Liver (tissue), 9 donors: Measurements from ENCODE around the gene DBNDD2. TPM values are rescaled to one million over a fixed set of nuclear protein-coding genes. Genes with fewer than 3 reads are reported as not detected.

ENCODE experiments used
- DNase-seq: peaks from one replicate; pipeline ENCODE4 v3.0.0-alpha.2; 2017; ENCODE audit warnings: low spot score
- H3K27ac ChIP-seq, 2 donors: one replicate each; pipeline ENCODE4 v1.7.0; 2013; ENCODE audit warnings: inconsistent platforms in 2 of 2, low read length in 2 of 2, control low read depth in 1 of 2, low read depth in 1 of 2, mild to moderate bottlenecking in 1 of 2
- H3K27me3 ChIP-seq, 4 donors: one replicate each; pipeline versions ENCODE4 v1.6.1 to v1.7.0; 2013; ENCODE audit warnings: low read length in 3 of 4, inconsistent platforms in 1 of 4, mild to moderate bottlenecking in 1 of 4, moderate library complexity in 1 of 4; ENCODE audit not compliant: control insufficient read depth in 4 of 4, insufficient read depth in 4 of 4
- H3K36me3 ChIP-seq, 4 donors: one replicate each; pipeline versions ENCODE4 v1.6.1 to v1.7.0; 2013; ENCODE audit warnings: low read length in 3 of 4, mild to moderate bottlenecking in 3 of 4, low read depth in 1 of 4, moderate library complexity in 1 of 4; ENCODE audit not compliant: control insufficient read depth in 4 of 4, insufficient read depth in 3 of 4
- H3K4me1 ChIP-seq, 4 donors: one replicate each; pipeline versions ENCODE4 v1.6.1 to v1.7.0; 2013; ENCODE audit warnings: low read length in 3 of 4, mild to moderate bottlenecking in 3 of 4, moderate library complexity in 1 of 4; ENCODE audit not compliant: control insufficient read depth in 4 of 4, insufficient read depth in 4 of 4
- H3K4me3 ChIP-seq, 3 donors: one replicate each; pipeline versions ENCODE4 v1.6.1 to v1.7.0; 2013; ENCODE audit warnings: low read length in 3 of 3, control low read depth in 1 of 3, low read depth in 1 of 3, mild to moderate bottlenecking in 1 of 3
- H3K9ac ChIP-seq, 2 donors: one replicate each; pipeline ENCODE4 v1.7.0; 2013; ENCODE audit warnings: low read length in 2 of 2, mild to moderate bottlenecking in 2 of 2, moderate library complexity in 2 of 2, control low read depth in 1 of 2, low read depth in 1 of 2
- H3K9me3 ChIP-seq, 4 donors: one replicate each; pipeline versions ENCODE4 v1.6.1 to v1.7.0; 2013; ENCODE audit warnings: low read length in 3 of 4; ENCODE audit not compliant: control insufficient read depth in 4 of 4
- EGR1 ChIP-seq, 2 donors: IDR thresholded peaks; 2 replicates each; pipeline ENCODE4 v1.6.1; 2016 to 2018; ENCODE audit warnings: antibody characterized with exemption in 2 of 2, low read depth in 2 of 2
- FOXA1 ChIP-seq: IDR thresholded peaks from 2 replicates; pipeline ENCODE4 v1.6.1; 2016; ENCODE audit warnings: antibody characterized with exemption
- FOXA2 ChIP-seq: IDR thresholded peaks from 2 replicates; pipeline ENCODE4 v1.6.1; 2016; ENCODE audit warnings: antibody characterized with exemption
- GABPA ChIP-seq, 2 donors: IDR thresholded peaks in 1 of 2; conservative IDR thresholded peaks in 1 of 2; 2 replicates each; pipeline ENCODE4 v1.6.1; 2016; ENCODE audit warnings: antibody characterized with exemption in 2 of 2, mild to moderate bottlenecking in 1 of 2, moderate library complexity in 1 of 2
- HNF4A ChIP-seq, 2 donors: conservative IDR thresholded peaks; 2 replicates each; pipeline ENCODE4 v1.6.1; 2016; ENCODE audit warnings: antibody characterized with exemption in 2 of 2, mild to moderate bottlenecking in 2 of 2
- HNF4G ChIP-seq: IDR thresholded peaks from 2 replicates; pipeline ENCODE4 v1.6.1; 2016; ENCODE audit warnings: antibody characterized with exemption
- JUND ChIP-seq, 2 donors: IDR thresholded peaks; 2 replicates each; pipeline ENCODE4 v1.6.1; 2016; ENCODE audit warnings: antibody characterized with exemption in 2 of 2
- NR2F2 ChIP-seq: IDR thresholded peaks from 2 replicates; pipeline ENCODE4 v1.6.1; 2016; ENCODE audit warnings: antibody characterized with exemption
- RAD21 ChIP-seq, 2 donors: IDR thresholded peaks; 2 replicates each; pipeline ENCODE4 v1.6.1; 2016; ENCODE audit warnings: antibody characterized with exemption in 2 of 2, mild to moderate bottlenecking in 2 of 2
- RXRA ChIP-seq, 2 donors: IDR thresholded peaks; 2 replicates each; pipeline ENCODE4 v1.6.1; 2017 to 2018; ENCODE audit warnings: antibody characterized with exemption in 2 of 2, mild to moderate bottlenecking in 1 of 2
- SP1 ChIP-seq: IDR thresholded peaks from 2 replicates; pipeline ENCODE4 v1.6.1; 2018; ENCODE audit warnings: antibody characterized with exemption, mild to moderate bottlenecking
- TAF1 ChIP-seq: conservative IDR thresholded peaks from 2 replicates; pipeline ENCODE4 v1.6.1; 2016; ENCODE audit warnings: antibody characterized with exemption, mild to moderate bottlenecking
- YY1 ChIP-seq: IDR thresholded peaks from 2 replicates; pipeline ENCODE4 v1.6.1; 2016; ENCODE audit warnings: antibody characterized with exemption, mild to moderate bottlenecking
- WGBS: extraction: QIAGEN DNeasy Blood & Tissue Kit; methylation state at CpG from one replicate; pipeline ENCODE4 v1.1.7; 2013; 5-methylcytosine and 5-hydroxymethylcytosine counted together
- polyA plus RNA-seq, 2 donors: library from polyadenylated mRNA; stranded (reverse) in 1 of 2; unstranded in 1 of 2; fragments of 200-250 nt in 1 of 2; fragments of >200 nt in 1 of 2; fragmentation: Nextera tagmentation in 1 of 2; extraction: Ambion mirVana in 1 of 2; gene quantifications; one replicate each; pipeline versions ENCODE4 v1.2.1 to v1.2.3, GENCODE V29; 2013 to 2015
- total RNA-seq, 2 donors: library from RNA; depleted of rRNA; stranded (reverse); fragments of >200 nt; gene quantifications; one replicate each; pipeline ENCODE4 v1.2.3, GENCODE V29; 2014
- TF ChIP-seq, protein P1 (sequence below): IDR thresholded peaks from 2 replicates; pipeline ENCODE4 v1.6.1; 2016; ENCODE audit warnings: antibody characterized with exemption, mild to moderate bottlenecking
- TF ChIP-seq, protein P2 (sequence below): fragments of 150-350 bp; IDR thresholded peaks from 2 replicates; pipeline ENCODE4 v1.5.1; 2017; ENCODE audit warnings: improper control_type of control experiment, low read depth, low read length; ENCODE audit not compliant: missing input control
- TF ChIP-seq, protein P3 (sequence below): IDR thresholded peaks from 2 replicates; pipeline ENCODE4 v1.6.1; 2016; ENCODE audit warnings: antibody characterized with exemption
- TF ChIP-seq, protein P4 (sequence below): IDR thresholded peaks from 2 replicates; pipeline ENCODE4 v1.6.1; 2016; ENCODE audit warnings: antibody characterized with exemption
- TF ChIP-seq, protein P5 (sequence below): IDR thresholded peaks from 2 replicates; pipeline ENCODE4 v1.6.1; 2016; ENCODE audit warnings: antibody characterized with exemption
- donor health status: healthy.
- donor health status: healthy.
- donor health status: healthy.
- donor health status: healthy.
- donor health status: healthy.

The DBNDD2 gene
- total and polyA plus RNA-seq, 4 donors = 2.1 to 4.6 (median 2.7) TPM

DNA sequence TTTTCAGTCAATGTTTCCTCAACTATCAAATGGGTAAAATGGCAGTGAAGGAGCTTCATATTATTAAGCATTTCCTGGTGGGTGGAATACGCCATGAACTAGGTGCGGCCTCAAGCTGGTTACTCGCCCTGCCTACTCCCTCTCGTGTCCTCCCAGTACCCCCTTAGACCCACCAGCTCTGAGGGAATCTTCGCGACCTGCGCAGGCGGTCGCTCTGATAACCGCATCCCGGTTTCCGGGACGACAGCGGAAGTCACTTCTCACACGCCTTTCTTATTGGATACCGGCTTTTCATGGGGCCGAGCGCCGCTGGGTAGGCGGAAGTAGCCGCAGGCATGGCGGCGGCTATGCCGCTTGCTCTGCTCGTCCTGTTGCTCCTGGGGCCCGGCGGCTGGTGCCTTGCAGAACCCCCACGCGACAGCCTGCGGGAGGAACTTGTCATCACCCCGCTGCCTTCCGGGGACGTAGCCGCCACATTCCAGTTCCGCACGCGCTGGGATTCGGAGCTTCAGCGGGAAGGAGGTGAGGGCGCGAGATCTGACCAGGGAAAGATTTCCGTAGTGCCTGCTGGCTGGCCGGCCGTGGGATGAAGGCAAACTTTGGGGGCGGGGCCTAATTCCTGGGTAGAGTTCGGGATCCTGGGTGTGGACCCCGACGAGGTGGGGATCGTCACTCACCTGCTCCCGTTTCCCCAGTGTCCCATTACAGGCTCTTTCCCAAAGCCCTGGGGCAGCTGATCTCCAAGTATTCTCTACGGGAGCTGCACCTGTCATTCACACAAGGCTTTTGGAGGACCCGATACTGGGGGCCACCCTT, 7.9 kb downstream of the DBNDD2 start, which contains the start of gene PIGT:
Gene PIGT, plus strand, starts transcription at position 320 of the 816 bp plus-strand sequence. Its CDS starts 16 bp downstream, at position 336.
- H3K9me3 ChIP-seq = no peaks in the 10 kb centered on the region
- H3K27ac ChIP-seq = peak within 1 kb of the TSS; percentile 60 to 61
- H3K4me3 ChIP-seq = peak within 1 kb of the TSS; percentile 72 to 87 (median 80)
- DNase-seq = peak; percentile 81
- H3K27me3 ChIP-seq = no peaks in the 10 kb centered on the region
- peaks cover 3 to 14% (median 8%) of the 10 kb centered on the region in 4 donors for H3K36me3 ChIP-seq
- TF ChIP-seq RXRA (IDR thresholded peaks at IDR 0.05) (peak in 1 of 2 donors; percentile 4), HNF4A (conservative IDR thresholded peaks at IDR 0.05) (no peak), TAF1 (peak; percentile 46), NR2F2 (no peak), FOXA2 (no peak), EGR1 (IDR thresholded peaks at IDR 0.05; ENCODE audit: low read depth in 2 of 2) (peak; percentile 59 to 81), SP1 (peak; percentile 50), YY1 (peak; percentile 99), HNF4G (no peak), GABPA (IDR thresholded peaks at IDR 0.05 in 1 of 2, conservative IDR thresholded peaks at IDR 0.05 in 1 of 2) (peak; percentile 81 to 97), JUND (IDR thresholded peaks at IDR 0.05) (no peak), RAD21 (IDR thresholded peaks at IDR 0.05) (peak in 1 of 2 donors; percentile 36), FOXA1 (no peak)
- TF ChIP-seq, protein P1, sequence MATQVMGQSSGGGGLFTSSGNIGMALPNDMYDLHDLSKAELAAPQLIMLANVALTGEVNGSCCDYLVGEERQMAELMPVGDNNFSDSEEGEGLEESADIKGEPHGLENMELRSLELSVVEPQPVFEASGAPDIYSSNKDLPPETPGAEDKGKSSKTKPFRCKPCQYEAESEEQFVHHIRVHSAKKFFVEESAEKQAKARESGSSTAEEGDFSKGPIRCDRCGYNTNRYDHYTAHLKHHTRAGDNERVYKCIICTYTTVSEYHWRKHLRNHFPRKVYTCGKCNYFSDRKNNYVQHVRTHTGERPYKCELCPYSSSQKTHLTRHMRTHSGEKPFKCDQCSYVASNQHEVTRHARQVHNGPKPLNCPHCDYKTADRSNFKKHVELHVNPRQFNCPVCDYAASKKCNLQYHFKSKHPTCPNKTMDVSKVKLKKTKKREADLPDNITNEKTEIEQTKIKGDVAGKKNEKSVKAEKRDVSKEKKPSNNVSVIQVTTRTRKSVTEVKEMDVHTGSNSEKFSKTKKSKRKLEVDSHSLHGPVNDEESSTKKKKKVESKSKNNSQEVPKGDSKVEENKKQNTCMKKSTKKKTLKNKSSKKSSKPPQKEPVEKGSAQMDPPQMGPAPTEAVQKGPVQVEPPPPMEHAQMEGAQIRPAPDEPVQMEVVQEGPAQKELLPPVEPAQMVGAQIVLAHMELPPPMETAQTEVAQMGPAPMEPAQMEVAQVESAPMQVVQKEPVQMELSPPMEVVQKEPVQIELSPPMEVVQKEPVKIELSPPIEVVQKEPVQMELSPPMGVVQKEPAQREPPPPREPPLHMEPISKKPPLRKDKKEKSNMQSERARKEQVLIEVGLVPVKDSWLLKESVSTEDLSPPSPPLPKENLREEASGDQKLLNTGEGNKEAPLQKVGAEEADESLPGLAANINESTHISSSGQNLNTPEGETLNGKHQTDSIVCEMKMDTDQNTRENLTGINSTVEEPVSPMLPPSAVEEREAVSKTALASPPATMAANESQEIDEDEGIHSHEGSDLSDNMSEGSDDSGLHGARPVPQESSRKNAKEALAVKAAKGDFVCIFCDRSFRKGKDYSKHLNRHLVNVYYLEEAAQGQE = peak; percentile 43
- TF ChIP-seq, protein P2, sequence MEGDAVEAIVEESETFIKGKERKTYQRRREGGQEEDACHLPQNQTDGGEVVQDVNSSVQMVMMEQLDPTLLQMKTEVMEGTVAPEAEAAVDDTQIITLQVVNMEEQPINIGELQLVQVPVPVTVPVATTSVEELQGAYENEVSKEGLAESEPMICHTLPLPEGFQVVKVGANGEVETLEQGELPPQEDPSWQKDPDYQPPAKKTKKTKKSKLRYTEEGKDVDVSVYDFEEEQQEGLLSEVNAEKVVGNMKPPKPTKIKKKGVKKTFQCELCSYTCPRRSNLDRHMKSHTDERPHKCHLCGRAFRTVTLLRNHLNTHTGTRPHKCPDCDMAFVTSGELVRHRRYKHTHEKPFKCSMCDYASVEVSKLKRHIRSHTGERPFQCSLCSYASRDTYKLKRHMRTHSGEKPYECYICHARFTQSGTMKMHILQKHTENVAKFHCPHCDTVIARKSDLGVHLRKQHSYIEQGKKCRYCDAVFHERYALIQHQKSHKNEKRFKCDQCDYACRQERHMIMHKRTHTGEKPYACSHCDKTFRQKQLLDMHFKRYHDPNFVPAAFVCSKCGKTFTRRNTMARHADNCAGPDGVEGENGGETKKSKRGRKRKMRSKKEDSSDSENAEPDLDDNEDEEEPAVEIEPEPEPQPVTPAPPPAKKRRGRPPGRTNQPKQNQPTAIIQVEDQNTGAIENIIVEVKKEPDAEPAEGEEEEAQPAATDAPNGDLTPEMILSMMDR = peak; percentile 3
- TF ChIP-seq, protein P3, sequence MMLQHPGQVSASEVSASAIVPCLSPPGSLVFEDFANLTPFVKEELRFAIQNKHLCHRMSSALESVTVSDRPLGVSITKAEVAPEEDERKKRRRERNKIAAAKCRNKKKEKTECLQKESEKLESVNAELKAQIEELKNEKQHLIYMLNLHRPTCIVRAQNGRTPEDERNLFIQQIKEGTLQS = no peak
- TF ChIP-seq, protein P4, sequence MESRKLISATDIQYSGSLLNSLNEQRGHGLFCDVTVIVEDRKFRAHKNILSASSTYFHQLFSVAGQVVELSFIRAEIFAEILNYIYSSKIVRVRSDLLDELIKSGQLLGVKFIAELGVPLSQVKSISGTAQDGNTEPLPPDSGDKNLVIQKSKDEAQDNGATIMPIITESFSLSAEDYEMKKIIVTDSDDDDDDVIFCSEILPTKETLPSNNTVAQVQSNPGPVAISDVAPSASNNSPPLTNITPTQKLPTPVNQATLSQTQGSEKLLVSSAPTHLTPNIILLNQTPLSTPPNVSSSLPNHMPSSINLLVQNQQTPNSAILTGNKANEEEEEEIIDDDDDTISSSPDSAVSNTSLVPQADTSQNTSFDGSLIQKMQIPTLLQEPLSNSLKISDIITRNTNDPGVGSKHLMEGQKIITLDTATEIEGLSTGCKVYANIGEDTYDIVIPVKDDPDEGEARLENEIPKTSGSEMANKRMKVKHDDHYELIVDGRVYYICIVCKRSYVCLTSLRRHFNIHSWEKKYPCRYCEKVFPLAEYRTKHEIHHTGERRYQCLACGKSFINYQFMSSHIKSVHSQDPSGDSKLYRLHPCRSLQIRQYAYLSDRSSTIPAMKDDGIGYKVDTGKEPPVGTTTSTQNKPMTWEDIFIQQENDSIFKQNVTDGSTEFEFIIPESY = no peak
- TF ChIP-seq, protein P5, sequence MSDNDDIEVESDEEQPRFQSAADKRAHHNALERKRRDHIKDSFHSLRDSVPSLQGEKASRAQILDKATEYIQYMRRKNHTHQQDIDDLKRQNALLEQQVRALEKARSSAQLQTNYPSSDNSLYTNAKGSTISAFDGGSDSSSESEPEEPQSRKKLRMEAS = peak; percentile 53
- peak within 1 kb of the TSS; percentile 53 to 62 for H3K9ac ChIP-seq
- under 1% methylated on average over 52 of the region's 52 CpGs for WGBS
- H3K4me1 ChIP-seq = peaks cover 7 to 23% (median 12%) of the 10 kb centered on the region in 4 donors
